HG02970 (cell line): ENCODE results near the gene PDE4A.

Source experiments
- ATAC-seq: cut with Tn5 transposase; IDR thresholded peaks from one replicate; pipeline ENCODE4 v1.9.1; 2021; ENCODE audit warnings: mild to moderate bottlenecking, moderate library complexity, moderate number of reproducible peaks; ENCODE audit not compliant: unreplicated experiment, low FRiP score

Gene PDE4A

DNA sequence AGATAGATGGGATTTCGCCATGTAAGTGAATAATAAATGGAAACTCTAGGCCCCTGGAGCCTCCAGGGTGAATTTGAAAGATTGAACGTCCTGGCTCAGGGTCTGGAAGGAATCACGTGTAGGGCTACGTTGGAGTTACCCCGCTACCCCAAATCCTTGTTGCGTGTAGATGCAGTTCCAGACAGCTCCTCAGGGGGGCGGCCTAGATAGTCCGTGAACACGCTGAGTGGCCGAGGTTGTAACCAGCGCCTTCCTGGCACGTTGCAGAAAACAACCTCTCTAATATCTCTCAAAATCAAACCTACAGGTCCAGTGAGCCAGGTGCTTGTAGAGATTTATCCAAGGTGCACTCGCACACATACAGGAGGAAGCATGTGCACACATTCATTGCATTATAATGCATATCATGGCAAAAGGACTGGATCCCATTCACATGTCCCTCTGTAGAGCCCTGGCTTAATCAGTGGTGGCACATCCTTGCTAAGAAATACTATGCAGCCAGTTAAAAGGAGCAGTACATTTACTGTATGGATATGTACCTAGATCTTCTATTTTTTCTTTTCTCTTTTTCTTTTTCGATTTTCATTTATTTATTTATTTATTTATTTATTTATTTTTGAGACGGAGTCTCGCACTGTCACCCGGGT is 85.4 kb downstream of the PDE4A start:
- ATAC-seq = no peak

DNA sequence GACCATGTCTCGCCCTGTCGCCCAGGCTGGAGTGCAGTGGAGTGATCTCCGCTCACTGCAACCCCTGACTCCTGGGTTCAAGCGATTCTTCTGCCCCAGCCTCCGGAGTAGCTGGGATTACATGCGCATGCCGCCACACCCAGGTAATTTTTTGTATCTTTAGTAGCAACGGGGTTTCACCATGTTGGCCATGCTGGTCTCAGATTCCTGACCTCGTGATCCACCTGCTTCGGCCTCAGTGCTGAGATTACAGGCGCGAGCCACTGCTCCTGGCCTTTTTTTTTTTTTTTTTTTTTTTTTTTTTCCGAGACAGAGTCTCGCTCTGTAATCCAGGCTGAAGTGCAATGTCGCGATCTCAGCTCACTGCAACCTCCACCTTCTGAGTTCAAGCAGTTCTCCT is 87.7 kb downstream of the PDE4A start:
- no peak for ATAC-seq

DNA sequence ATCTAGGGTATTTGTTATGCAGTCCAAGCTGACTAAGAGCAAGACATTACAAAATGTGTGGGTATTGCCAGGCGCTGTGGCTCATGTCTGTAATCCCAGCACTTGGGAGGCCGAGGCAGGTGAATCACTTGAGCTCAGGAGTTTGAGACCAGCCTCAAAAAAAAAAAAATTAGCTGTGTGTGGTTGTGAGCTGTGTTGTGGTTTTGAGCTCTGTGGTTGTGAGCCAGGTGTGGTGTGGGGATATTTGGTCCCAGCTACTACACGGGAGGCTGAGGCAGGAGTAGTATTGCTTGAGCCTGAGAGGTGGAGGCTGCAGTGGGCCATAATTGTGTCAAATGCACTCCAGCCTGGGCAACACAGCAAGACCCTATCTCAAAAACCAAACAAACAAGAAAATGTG is 88.4 kb downstream of the PDE4A start:
- no peak for ATAC-seq

DNA sequence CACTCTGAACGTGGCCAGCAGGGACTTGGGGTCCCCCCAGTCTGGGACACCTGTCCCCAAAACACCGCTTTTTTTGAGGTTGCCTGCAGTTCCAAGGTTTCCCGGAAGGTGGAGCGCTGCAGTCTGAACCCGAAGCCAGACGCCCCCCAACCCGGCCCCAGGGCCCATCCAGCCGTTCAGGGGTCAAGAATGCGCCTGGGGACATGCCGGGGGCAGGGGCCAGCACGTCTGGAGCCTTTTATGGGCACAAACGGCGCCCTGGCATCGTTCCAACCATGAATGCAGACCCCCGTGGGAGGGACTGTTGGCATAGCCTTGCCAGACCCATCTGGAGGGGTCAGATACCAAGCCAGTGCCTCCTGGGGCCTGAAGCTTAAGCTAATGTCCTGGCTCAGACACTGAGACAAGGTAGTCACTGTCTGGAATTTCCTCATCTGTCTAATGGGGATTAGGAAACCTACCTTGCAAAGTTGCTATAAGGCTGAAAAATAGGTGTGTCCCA is 90.0 kb downstream of the PDE4A start:
- no peak for ATAC-seq

DNA sequence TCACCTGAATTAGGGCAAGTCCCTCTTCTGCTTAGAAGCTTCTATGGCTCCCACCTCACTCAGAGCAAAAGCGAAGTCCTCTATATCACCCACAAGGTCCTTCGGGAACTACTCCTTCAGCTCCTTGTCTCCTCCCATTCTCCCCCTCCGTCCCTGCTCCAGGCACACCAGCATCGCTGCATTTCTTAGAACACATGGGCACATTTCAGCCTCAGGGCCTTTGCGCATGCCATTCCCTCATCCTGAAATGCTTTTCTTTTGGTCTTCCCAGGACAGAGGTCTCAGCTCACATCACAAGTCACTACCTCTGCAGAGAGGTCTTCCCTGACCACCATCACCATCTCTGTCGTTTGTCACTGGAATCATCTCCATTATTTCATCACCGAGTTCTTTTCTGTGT is 92.9 kb downstream of the PDE4A start:
- ATAC-seq = no peak

DNA sequence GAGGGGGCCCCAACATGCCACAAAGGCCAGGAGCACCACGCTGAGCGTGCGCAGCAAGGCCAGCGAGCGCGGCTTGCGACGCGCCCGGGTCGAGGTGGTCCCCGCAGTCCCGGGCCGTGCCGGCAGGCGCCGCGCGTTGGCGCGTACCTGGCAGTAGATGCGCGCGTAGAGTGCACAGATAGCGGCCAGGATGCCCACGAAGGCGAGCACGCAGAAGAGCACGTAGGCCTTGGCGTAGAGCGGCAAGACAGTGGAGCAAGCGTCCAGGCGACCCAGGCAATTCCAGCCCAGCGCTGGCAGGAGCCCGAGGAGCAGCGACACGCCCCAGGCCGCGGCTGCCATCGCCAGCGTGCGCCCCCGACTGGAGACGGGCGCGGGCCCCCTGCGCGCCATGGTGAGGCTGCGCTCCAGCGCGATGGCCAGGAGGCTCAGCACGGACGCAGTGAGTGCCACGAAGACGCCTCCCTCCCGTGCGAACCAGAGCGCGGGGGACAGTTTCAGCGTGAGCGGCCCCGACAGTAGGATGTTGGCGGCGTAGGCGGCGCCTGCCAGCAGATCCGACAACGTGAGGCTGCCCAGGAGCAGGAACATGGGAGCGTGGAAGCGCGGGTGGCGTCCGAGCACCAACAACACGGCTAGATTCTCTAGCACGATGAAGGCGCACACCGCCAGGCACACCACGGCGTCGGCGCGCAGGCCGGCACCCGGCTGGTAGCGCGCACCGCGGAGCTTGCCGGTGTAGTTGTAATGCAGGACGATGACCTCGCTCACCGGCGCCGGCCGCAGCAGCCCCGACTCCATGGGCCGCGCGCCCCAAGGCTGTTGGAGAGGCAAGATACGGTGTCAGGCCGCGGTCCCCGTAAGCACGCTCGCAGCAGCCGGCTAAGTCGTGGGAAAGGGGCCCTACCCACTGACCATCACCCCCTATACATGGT is 94.1 kb downstream of the PDE4A start:
- ATAC-seq = no peak

DNA sequence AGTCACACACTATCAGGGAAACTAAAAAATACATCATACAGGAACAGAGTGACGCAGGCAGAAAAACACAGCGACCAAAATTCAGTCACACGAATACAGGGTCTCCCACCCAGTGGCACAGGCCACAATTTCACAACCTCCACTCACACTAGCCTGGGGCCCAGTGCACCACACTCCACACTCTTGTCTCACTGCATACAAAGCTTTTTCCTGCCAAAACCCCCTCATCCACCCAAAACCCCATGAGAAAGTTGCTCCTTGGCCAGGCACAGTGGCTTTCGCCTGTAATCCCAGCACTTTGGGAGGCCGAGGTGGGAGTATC is 95.7 kb downstream of the PDE4A start:
- ATAC-seq = no peak

DNA sequence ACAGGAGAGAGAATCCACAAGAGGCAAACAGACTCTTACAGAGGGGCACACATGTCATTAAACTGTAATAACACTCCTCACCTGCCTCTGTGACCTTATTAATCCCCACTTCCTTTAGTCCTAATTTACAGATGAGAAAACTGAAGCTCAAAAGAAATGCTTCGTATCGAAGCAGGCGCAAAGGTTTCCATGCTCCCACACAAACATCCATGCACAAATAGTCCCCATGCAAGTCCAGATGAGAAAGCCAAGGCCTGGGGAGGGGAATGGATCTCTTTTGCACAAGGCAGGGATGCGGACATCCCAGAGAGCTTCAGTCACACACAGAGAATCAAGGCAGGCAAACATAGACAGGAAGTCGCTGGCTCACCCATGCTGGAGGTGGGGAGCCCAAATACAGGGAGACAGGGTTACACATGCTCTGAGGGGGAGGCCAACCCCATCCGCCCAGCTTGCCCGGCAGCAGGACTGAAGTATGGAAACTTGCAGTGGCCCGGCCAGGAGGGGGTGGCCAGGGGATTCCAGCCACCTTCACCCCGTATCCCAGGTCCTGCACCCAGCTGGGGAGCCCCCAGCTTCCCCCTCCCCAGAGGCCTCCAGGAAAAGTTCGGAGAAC is 96.4 kb downstream of the PDE4A start:
- no peak for ATAC-seq

DNA sequence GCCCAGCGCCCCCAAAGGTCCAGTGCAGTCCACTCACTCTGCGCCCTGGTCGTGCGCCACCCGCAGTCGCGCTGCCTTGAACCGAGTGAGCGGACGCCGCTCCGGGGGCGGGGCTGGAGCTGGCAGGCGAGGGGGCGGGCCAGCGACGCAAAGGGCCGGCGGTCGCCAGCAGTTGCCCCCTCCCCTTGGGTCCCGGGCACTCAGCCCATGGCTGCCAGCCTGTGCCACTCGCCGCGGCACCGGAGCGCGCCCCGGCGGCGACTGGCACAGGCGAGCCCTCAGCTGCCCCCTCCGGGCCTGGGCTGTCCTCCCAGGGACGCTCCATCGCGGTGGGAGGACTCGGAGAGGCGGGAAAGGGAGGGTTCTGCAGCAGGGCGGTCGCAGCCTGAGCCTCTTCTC is 97.0 kb downstream of the PDE4A start, which contains the start of gene S1PR5:
Gene S1PR5 (minus strand): TSS at position 87 of the 399 bp plus-strand sequence. CDS start 2,436 bp downstream, outside the sequence.
- ATAC-seq = no peak

DNA sequence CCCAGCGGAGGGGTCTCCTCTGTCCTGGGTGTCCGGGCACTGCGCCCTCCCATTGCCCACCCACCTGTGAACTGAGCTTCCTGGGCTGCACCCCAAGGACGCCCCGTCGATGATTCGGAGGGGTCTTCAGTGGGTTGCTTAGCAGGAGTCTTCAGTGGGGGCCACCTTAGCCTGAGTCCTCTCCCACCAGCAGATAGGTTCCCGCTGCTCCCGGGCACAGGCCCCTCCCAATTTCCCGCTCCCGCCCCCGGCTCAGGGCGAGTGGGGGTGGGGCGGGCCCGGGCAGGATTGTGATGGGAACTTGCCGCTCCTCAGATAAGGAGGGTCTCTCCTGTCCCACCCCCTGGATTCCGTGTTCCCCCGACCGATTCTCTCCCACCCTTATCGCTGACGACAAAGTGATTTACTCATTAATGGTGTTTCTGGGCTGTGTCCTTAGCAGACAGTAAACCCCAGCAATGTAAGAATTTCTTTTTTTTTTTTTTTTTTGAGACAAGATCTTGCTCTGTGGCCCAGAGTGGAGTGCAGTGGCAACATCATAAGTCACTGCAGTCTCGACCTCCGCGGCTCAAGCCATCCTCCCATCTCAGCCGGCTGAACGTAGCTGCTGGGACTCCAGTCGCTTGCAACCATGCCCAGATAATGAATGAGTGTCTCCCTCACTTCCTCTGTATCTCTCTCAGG is 97.6 kb downstream of the PDE4A start:
- ATAC-seq = no peak

DNA sequence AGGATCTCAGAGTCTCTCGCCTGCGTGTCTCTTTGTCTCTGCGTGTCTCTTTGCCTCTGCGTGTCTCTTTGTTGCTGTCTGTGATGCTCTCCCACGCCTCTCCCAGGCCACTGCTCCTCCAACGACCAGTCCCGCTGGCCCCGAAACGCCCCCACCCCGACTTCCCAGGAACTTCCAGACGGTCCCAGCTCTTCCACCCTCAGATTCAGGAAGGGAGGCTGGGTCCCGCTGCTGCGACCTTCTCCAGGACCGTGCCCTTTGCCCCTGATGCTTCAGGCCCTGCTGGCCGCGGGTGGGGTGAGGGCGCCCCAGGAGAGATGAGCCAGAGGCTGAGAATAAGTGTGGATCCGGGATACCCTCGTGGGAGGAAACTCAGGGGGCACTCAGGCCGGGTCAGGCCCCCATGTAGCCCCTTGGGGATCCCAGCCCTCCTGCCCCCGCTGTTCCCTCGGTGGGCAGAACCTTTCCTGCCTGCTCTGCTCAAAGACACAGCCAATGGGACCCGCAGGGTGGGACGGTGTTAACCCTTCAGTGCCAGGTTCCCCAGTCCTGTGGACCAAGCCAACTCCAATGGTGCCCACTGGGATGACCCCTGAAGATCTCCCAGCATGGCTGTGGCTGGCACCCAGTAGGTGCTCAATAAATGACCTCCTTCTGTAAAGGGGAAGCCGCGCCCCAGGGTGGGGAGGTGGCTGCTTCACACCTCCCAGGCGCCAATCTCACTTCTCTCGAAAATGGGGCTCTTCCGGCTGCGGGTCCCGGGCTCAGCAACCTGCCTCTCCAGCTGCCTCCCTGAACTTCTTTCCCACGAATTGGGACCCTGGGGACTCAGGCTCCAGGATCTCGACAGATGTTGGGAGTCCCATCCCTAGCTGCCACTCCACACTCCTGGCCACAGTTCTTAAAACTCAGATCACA is 98.4 kb downstream of the PDE4A start:
- ATAC-seq = no peak
